HG03103 (cell line): ENCODE results near the gene RAB6C.
"Not testable (repeated sequence)": the region's sequence is repeated elsewhere in the genome, so short reads cannot be mapped to it uniquely, and the experiment has no call there.

Experiments used
- ATAC-seq: cut with Tn5 transposase; IDR thresholded peaks from one replicate; pipeline ENCODE4 v1.9.1; 2021; ENCODE audit warnings: low read depth; ENCODE audit not compliant: unreplicated experiment

RAB6C gene

DNA sequence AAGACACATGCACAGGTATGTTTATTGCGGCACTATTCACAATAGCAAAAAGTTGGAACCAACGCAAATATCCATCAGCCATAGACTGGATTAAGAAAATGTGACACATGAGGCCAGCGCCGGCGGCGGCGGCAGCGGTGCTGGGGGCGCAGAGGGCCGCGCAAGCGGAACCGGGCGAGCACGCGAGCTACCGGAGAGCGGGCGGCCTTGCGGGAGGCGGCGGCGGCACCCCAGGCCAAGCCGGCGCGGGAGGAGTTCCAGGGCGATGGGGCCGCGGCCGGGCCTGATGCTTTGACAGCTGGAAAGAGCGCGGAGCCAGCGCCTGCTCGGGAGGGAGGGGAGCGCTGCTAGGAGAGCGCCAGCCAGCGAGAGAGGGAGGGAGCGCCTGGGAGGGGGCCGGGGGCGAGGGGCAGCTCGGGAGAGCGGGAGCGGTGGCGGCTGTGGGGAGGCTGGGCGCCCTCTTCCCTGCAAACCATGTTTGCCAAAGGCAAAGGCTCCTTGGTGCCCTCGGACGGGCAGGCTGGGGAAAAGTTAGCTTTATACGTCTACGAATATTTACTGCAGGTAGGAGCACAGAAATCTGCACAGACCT is 13.0 kb downstream of the RAB6C start:
- not testable (repeated sequence) for ATAC-seq

- ATAC-seq, result not testable (repeated sequence)
Observed at GRCh38 chr2:129993151-129993550, 13.7 kb downstream of the RAB6C start.

DNA sequence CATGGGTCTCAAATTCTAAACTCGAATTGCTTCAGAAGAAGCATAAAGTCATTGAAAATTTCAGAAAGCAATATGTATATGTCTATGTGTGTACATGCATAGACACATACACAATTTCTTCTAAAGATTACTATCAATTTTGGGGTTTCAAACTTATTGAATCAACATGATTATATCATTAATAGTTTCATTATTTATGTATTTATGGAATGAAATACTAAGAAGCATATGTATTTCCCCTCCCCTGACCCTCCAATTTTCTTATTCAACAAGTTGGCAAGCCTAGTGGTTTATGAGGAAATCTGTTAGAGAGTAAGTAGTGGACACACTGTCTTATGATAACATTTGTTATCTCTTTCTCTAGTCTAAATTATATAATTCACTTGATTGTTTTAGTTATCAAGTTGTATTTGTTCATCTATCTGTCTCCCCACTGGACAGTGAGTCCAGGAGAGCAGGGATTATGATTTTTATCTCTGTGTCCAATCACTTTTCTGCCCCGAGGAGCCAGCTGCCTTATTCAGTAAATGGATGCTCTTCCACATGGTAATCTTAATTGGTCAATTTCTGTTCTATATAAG is 17.3 kb downstream of the RAB6C start:
- not testable (repeated sequence) for ATAC-seq

DNA sequence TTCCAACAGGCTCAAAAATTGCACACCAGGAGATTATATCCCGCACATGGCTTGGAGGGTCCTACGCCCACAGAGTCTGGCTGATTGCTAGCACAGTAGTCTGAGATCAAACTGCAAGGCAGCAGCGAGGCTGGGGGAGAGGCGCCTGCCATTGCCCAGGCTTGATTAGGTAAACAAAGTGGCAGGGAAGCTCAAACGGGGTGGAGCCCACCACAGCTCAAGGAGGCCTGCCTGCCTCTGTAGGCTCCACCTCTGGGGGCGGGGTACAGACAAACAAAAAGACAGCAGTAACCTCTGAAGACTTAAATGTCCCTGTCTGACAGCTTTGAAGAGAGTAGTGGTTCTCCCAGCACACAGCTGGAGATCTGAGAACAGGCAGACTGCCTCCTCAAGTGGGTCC is 19.3 kb downstream of the RAB6C start:
- not testable (repeated sequence) for ATAC-seq

DNA sequence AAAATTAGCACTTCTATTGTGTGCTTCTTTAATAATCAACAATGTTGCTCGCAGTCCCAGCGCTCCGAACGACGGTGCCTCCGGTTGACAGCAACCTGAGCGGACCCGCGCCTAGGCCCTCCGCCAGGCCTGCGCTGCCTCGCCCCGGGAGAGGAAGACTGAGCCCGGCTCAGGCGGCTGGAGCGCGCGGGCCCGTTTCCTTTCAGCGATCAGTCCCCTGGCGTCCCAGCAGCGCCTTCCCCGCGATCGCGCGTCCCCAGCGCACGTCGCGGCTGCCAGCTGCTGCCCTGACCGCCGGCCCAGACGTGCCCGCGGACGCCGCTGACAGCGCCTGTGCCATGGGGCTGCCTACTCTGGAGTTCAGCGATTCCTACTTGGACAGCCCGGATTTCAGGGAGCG is 26.4 kb downstream of the RAB6C start:
- ATAC-seq, result not testable (repeated sequence)

GRCh38 chr2:130016701-130017100 is 37.2 kb downstream of the RAB6C start:
- not testable (repeated sequence) for ATAC-seq

DNA sequence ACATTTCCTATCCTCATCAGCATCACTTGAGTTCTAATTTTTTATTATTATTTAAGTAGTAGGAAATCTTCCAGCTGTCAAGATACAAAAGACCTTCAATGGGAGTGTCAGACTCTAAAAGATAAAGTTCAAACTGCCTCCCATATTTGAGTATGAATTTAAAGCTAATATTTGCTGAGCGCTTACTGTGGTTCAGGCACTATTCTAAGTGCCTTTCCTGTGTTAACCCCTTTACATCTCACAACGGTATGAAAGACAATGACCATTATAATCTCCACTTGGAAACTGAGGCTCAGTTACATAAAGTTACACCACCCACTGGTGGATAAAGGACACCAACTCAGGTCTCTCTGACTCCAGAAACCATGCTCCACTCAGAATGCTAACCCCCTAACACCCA is 39.9 kb downstream of the RAB6C start:
- ATAC-seq, result no peak

GRCh38 chr2:130020069-130020468 is 40.6 kb downstream of the RAB6C start:
- not testable (repeated sequence) for ATAC-seq

DNA sequence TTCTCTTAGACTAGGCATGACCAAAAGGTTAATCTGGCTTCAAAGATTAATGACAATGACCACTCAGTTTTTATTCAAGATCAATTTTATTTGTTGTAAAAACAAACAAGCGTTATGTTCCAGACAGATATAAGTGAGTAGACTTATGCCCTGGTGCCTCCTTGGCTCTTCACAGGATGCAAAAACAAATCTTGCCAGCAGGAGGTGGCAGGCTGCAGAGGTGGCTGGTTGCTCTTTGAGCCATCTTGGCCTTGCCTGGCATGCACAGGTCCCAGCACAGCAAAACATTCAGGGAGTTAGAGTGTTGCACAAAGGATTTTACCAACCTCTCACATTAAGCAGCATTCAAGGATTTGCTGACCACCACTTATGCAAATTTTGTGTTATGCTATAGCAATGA is 46.5 kb downstream of the RAB6C start:
- not testable (repeated sequence) for ATAC-seq
